Neutrophil (primary cell): Measurements from ENCODE around the gene SLC10A4.

ENCODE experiments used
- H3K27ac ChIP-seq: fragments of 200-600 bp; sonication (generic); 2 replicates; pipeline ENCODE4 v1.5.1; 2016; ENCODE audit warnings: mild to moderate bottlenecking, moderate library complexity
- H3K27me3 ChIP-seq: fragments of 200-600 bp; sonication (generic); 2 replicates; pipeline ENCODE4 v1.6.0; 2016; ENCODE audit warnings: mild to moderate bottlenecking
- H3K36me3 ChIP-seq: fragments of 200-600 bp; sonication (generic); 2 replicates; pipeline ENCODE4 v1.5.1; 2017
- H3K4me1 ChIP-seq, 2 experiments: fragments of 200-600 bp in 1 of 2; sonication (generic) in 1 of 2; 1 replicate in 1 of 2; 2 replicates in 1 of 2; pipeline versions ENCODE4 v1.5.1 to v1.6.1; 2013 to 2016; ENCODE audit warnings: low read depth in 1 of 2, low read length in 1 of 2, mild to moderate bottlenecking in 1 of 2, moderate library complexity in 1 of 2; ENCODE audit not compliant: control insufficient read depth in 1 of 2, insufficient read depth in 1 of 2
- H3K4me3 ChIP-seq, 2 experiments: fragments of 200-600 bp in 1 of 2; sonication (generic) in 1 of 2; 1 replicate in 1 of 2; 2 replicates in 1 of 2; pipeline ENCODE4 v1.5.1; 2013 to 2016; ENCODE audit warnings: low read depth in 1 of 2, low read length in 1 of 2, mild to moderate bottlenecking in 1 of 2, moderate library complexity in 1 of 2
- H3K9me3 ChIP-seq: fragments of 200-600 bp; sonication (generic); 2 replicates; pipeline ENCODE4 v1.5.1; 2016
- CTCF ChIP-seq: fragments of 200-600 bp; sonication (generic); IDR thresholded peaks from 2 replicates; pipeline ENCODE4 v1.5.1; 2016; ENCODE audit warnings: antibody characterized with exemption

SLC10A4 gene

GRCh38 chr4:48498895-48499294, 15.8 kb downstream of the SLC10A4 start:
- Histone ChIP-seq H3K27me3 (peaks cover 1% of the 10 kb centered on the region), H3K9me3 (no peaks in the 10 kb centered on the region), H3K4me3 (no peak overlapping the region), H3K4me1 (no peaks in the 10 kb centered on the region), H3K27ac (no peak overlapping the region), H3K36me3 (peaks cover 62% of the 10 kb centered on the region)
- TF ChIP-seq CTCF, result no peak

- no peaks in the 10 kb centered on the region for H3K4me1 ChIP-seq
- H3K4me3 ChIP-seq, result no peak overlapping the region
- H3K9me3 ChIP-seq, result no peaks in the 10 kb centered on the region
- no peaks in the 10 kb centered on the region for H3K27me3 ChIP-seq
- peaks cover 69% of the 10 kb centered on the region for H3K36me3 ChIP-seq
- no peak for TF ChIP-seq CTCF
- no peak overlapping the region for H3K27ac ChIP-seq
These were observed 16.5 kb downstream of the SLC10A4 start for GRCh38 chr4:48499551-48500066.

GRCh38 chr4:48503233-48504025, 20.3 kb downstream of the SLC10A4 start:
- Histone ChIP-seq H3K36me3 (peaks cover 93% of the 10 kb centered on the region), H3K27me3 (no peaks in the 10 kb centered on the region), H3K4me3 (no peak overlapping the region), H3K4me1 (no peaks in the 10 kb centered on the region), H3K9me3 (no peaks in the 10 kb centered on the region), H3K27ac (no peak overlapping the region)
- TF ChIP-seq CTCF, result no peak

- no peaks in the 10 kb centered on the region for H3K4me1 ChIP-seq
- peaks cover 93% of the 10 kb centered on the region for H3K36me3 ChIP-seq
- no peak for TF ChIP-seq CTCF
- H3K27me3 ChIP-seq, result no peaks in the 10 kb centered on the region
- H3K27ac ChIP-seq, result no peak overlapping the region
- no peak overlapping the region for H3K4me3 ChIP-seq
- no peaks in the 10 kb centered on the region for H3K9me3 ChIP-seq
These were observed 20.8 kb downstream of the SLC10A4 start for GRCh38 chr4:48504026-48504330.

DNA sequence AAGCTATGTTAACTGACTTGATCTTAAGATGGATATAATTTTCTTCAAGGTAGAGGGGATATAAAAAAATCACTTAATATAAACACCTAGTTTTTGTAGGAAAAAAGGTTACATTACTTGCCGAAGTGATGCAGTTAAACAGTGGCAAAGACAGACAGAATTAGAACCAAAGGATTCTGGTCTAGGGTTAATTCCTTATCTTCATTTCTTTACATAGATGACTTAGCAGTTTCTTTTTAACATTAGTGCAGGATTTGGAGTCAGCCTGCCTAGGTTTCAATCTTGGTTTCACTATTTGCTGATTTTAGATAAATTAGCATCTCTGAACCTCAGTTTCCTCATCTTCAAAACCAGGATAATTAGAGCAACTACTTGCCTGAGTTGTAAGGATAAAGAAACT, 21.2 kb downstream of the SLC10A4 start:
- H3K36me3 ChIP-seq, result peaks cover 93% of the 10 kb centered on the region
- H3K4me3 ChIP-seq, result no peak overlapping the region
- no peak for TF ChIP-seq CTCF
- no peak overlapping the region for H3K27ac ChIP-seq
- H3K9me3 ChIP-seq, result no peaks in the 10 kb centered on the region
- H3K4me1 ChIP-seq, result no peaks in the 10 kb centered on the region
- no peaks in the 10 kb centered on the region for H3K27me3 ChIP-seq
